Measurements from ENCODE around the gene MPO. TPM values are rescaled to one million over a fixed set of nuclear protein-coding genes. Genes with fewer than 3 reads are reported as not detected.

MPO gene
- total RNA-seq, 1 donor from 2014 or later: 0.23 TPM

DNA sequence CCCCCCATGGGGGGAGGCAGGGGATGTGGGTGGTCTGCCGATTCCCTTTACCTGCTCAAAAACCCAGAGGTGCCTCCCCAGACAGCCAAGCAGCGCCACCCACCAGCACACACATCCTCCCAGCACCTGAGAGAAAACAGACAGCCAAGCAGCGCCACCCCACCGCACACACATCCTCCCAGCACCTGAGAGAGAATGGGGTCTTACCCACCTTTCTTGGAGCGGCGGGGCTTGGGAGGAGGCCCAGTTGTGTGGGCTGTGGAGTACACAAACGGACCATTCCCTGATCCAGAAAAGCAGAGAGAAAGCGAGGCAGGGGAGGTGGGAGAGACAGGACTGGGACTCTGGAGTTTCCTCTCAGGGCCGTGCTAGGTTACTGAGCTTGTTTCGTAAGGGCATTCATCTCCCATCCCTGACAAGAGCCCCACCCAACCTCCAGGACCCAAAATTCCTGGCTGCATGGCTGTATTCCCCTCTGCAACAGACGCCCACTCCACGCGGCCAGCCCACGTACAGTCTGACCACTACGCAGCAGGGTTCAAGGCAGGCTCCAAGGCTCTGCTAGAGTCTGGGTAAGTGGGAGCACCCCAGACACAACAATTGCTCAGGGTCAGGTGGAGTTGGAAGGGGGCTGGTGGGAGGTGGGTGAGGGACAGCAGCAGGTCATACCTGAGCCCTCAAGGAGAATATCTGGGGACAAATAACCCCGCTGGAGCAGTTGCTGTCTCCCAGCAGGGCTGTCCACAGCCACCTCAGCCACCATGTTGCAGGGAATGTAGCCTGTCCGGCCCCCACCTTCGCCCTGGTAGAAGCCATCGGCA lies 25.6 kb upstream of the MPO start:
- peak; percentile 25 for DNase-seq (ENCODE audit: low spot score)

DNA sequence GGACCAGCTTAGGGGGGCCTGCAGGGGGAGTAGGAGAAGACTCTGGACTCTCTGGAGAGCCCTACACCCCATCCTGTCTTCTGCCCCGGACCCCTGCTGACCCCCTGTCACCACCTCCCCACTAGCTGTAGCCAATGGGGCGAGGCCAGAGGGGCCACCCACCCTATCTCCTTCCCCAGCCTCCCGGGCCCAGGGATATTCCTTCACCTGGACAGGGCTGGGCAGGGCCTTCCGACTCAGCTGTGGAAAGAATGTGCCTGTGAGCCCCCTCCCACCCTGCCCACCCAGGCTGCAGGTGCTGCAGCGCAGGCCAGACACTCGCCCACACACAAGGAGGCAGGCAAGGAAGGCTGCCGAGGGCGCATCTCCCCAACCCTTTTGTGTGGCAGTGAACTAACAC lies 24.9 kb upstream of the MPO start:
- no peak for DNase-seq (ENCODE audit: low spot score)

DNA sequence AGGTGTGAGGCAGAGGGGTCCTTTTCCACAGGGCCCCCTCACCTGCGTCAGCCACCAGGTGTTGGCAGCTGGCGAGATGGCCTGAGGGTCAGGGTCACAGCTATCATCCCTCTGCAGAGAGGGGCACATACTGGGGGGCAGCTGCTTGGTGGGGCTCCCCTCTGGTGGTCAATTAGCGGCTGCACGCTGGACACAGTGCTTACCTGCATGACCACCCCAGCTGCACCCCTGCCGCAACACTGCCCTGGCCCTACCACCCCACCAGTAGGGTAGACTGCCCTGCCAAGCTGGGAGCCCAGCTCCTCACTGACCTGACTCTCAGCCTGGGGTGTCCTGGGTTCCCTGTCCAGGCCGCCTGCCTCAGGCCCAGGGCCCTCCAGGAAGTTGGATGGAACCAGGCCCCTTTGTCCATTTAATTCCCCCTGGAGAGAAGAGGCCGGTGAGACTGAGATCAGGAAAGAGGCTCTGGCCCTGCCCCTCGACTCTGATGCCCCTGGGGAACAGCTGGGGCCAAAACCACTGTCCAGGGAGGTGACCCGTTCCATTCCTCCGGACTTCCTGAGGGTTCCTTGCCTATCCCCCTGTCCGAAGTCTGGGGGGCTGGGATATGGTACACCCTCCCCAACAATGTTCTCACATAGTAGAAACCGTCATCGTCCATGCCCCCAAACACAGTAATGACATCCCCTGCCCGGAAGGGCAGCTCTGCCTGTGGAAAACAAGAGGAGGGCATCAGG lies 24.2 kb upstream of the MPO start:
- DNase-seq (ENCODE audit: low spot score): peak; percentile 40

GRCh38 chr17:58303971-58304749 lies 23.4 kb upstream of the MPO start:
- peak; percentile 49 for DNase-seq (ENCODE audit: low spot score)

DNA sequence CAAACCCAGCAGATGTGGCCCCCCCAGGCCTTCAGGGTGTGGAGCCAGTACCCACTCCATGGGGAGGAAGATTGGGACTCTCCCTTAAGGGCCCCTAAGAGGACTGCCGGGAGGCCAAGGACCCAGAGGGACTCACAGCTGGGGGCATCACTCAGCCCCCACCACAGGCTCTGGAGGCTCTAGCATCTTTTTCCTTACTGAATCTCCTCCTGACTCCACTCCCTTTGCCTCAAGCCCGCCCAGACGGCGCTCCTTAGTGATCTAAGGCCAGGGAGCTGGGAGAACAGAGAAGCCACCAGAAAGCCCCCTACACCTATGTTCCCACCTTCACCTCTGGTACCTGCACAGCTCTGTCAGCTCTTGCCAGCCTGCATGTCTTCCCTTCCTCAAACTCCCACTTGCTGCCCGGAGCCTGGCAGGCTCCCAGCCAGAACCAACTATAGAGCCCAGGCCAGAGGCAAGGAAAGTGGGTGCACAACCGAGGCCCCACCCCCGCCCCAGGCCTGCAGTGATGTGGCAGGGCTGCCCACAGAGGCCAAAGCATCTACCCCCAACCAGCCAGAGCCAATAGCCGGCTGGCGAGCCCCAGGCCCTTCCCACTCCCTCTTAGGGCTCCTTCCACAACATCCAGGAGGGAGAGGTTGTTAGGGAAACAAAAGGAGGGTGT lies 22.3 kb upstream of the MPO start:
- peak; percentile 26 for DNase-seq (ENCODE audit: low spot score)

DNA sequence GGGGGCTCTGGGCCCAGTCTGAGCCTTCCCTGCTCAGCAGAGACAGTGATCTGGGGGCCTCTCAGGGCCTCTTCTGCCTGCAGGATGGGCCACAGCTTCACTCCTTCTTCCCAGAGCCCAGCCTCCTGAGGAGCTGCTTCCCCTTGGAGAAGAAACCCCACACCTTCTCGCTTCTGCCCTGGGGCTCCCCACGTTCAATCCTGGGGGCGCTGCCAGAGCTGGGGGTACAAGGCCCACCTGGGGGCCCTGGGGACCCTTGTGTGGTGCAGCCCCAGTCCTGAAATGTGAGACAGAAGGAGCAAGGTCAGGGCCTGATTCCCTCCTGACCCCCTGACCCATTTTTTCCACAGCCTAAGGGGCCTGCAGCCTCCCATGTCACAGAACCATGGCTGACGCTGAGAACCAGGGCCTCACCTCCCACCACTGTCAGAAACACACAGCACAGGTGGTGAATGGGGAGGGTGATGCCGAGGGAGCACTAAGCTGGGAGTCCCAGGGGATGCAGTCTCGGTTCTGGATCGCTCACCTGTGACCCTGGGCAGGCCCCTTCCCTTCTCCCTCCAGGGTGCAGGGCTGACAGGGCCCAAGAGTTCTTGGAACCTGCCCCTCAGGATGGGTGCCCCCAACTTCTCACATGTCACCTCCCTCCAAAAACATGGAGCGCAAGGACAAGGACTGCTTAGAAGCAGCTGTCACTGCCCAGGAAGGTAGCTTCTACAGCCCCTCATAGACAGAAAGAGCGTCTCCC lies 21.6 kb upstream of the MPO start:
- DNase-seq (ENCODE audit: low spot score): peak; percentile 31

GRCh38 chr17:58301504-58302150 lies 20.9 kb upstream of the MPO start:
- DNase-seq (ENCODE audit: low spot score): peak; percentile 35

DNA sequence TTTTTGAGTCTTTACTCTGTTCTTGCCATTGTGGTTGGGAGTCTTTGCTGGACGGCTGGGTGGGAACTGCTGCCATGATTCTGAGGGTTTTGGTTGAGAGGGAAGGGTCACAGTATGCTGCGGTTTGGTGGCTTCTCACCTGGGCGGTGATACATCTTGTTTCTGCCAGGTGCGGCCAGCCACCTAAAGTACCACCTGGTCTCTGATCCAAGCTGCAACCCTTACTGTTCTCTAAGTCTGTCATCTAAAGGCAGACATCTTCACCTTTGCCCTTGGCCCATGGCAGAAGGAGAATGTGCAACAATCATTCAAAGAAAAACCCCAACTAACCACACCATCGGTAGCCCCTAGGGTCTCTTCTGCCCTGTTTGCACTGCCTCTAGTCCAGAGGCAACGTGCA lies 19.6 kb upstream of the MPO start:
- no peak for DNase-seq (ENCODE audit: low spot score)

- DNase-seq (ENCODE audit: low spot score): no peak
Observed at GRCh38 chr17:58294034-58294433, 13.3 kb upstream of the MPO start.

GRCh38 chr17:58291246-58291645 lies 10.5 kb upstream of the MPO start:
- no peak for DNase-seq (ENCODE audit: low spot score)

DNA sequence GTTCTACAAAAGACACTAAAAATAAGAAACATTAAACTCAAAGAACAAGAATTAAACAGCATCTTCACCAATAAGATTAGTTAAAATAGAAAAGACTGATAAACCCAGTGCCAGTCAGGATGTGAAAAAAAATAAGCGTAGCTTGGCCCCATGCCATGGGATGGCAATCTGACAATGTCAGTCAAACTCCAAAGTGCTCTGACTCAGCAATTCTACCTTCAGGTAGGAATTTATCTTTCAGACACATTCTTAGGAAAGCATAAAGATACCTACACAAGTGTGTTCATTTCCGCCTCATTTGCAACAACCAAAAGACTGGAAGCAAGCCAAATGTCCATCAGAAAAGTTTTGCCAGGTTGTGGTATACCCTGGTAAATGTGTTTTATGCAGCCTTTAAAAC lies 9.1 kb upstream of the MPO start:
- no peak for DNase-seq (ENCODE audit: low spot score)

GRCh38 chr17:58285422-58285810 lies 4.7 kb upstream of the MPO start:
- DNase-seq (ENCODE audit: low spot score): no peak

DNA sequence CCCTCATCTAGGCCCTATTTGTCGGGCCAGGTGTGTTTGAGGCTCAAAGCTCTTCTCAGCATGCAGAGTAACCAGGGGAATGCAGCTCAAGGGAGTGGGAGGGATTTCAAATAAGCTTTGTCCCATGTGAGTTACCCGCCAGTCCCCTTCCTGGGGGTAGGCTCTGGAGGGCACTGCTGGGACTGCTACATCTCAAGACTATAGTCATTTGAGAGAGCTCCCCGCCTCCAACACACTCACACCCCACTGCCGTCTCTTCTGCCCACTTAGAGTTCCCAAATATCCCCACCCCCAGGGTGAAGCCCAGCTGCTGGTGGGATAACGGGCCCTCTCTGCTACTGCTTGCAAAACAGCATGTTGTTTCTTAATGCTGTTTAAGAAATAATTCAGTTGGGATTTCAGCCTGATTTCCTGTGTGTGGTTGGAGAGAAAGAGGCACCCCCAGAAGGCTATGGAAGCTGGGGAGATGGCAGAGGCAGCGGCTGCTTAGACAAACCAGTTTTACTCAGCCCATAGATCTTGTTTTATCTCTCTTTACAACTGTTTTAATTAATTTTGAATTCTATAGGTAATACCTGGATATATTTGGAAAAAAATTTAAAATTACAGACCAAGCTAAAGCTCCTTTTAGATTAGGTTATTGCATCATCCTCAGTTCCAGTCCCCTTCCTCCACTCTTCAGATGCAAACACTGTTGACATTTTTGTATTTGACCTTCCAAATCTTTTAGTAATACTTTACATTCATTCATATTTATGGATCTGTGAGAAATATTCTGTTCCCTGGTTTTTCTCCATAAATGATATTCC lies 4.1 kb upstream of the MPO start:
- DNase-seq (ENCODE audit: low spot score): peak; percentile 28

DNA sequence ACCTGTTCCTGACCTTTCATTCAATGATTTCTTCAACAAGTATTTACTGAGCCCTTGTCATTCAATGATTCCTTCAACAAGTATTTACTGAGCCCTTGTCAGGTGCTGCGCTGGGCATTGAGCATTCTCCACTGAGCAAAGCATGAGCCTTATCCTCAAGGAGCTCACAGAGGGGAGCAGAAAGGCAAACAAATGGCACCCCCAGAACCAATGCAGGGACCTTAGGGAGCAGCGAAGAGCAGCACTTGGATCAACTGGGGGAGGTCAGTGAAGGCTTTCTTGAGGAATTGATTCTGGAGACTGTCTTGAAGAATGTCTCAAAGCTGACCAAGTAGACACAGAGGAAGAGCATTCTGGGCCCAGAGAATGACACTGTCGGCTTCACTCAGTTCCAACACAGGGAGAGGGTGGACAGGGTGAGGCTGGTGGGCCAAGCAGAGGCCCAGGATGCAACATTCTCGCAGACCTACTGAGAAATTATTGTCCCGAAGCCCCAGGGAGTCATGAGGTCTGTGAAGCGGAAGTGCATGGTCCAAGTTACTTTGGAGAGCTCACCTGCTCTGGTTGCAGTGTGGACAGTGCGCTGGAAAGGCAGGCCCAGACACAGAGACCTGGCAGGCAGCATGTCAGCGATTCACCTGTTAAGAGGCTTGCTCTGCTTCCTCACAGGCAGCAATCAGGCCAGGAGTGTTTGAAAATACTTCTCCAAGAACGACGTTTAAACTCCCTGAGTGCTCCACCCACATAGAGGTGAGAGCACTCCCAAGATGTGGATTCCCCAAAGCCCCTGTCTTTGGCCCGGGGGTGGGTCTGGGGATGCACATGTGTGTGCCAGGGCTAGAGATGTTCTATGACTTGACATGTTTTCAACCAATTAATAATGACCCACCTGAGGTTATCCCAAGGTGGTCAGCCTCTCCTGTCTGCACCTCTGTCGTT lies 3.2 kb upstream of the MPO start:
- peak; percentile 23 for DNase-seq (ENCODE audit: low spot score)

GRCh38 chr17:58282442-58282841 lies 1.7 kb upstream of the MPO start:
- DNase-seq (ENCODE audit: low spot score): no peak

- DNase-seq (ENCODE audit: low spot score): no peak
Observed at GRCh38 chr17:58281511-58282011, 826 bp upstream of the MPO start.

DNA sequence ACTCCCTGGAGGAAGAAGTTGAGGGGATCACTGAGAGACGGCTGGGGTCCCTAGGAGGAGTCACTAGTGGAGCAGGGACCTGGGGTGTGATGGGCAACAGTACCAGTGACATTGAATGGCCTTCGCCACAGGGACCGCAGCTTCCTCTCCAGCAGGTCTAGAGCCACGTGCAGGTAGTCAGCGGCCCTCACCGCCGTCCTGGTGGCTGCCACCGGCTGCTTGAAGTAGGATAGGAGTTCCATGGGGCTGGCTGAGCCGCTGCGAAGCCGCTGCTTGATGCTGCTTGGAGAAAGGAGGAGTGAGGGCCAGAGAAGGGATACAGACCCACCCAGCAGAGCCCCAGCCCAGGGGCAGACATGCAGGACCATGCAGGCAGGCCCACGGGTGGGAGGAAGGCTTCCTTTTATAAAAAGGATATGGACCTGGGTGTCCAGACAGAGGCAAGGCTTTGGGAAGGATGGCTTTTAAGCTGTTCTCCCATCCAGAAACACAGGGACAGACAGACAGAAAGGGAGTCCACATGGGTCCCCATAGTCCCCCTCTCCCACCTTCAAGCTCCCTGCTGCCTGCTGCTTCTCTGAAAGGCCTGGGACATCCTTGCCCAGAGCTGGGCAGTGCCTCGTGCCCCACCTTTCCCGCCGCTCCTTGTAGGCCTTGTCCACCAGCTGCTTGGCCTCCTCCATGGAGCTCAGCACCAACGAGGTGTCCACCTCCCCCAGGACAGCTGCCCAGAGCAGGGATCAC lies 827 bp downstream of the MPO start:
- DNase-seq (ENCODE audit: low spot score): peak; percentile 32

Data from ureter (tissue), 1 donor.